CD14-positive monocyte (primary cell): ENCODE results near the gene MDFIC. TPM values are rescaled to one million over a fixed set of nuclear protein-coding genes. Genes with fewer than 3 reads are reported as not detected.

Experiments
- DNase-seq, 3 donors: peaks; one replicate each; pipeline ENCODE4 v3.0.0-alpha.2; 2011 to 2022
- H2AFZ ChIP-seq: 2 replicates; pipeline ENCODE4 v1.6.0; 2012; ENCODE audit warnings: mild to moderate bottlenecking, low read depth, low read length, inconsistent platforms; ENCODE audit not compliant: insufficient read depth, poor library complexity, severe bottlenecking
- H3K27ac ChIP-seq, 2 donors: 1 replicate in 1 of 2; 2 replicates in 1 of 2; pipeline ENCODE4 v1.5.1; 2012 to 2013; ENCODE audit warnings: low read length in 2 of 2, control low read depth in 1 of 2, inconsistent platforms in 1 of 2, low read depth in 1 of 2, mild to moderate bottlenecking in 1 of 2
- H3K27me3 ChIP-seq, 2 donors: one replicate each; pipeline versions ENCODE4 v1.6.0 to v1.6.1; 2011 to 2013; ENCODE audit warnings: low read length in 2 of 2; ENCODE audit not compliant: control insufficient read depth in 2 of 2, insufficient read depth in 2 of 2
- H3K36me3 ChIP-seq, 2 donors: replicated peaks in 1 of 2; 1 replicate in 1 of 2; 2 replicates in 1 of 2; pipeline versions ENCODE4 v1.5.1 to v1.6.1; 2012 to 2013; ENCODE audit warnings: low read length in 2 of 2, control low read depth in 1 of 2, inconsistent platforms in 1 of 2, mild to moderate bottlenecking in 1 of 2; ENCODE audit not compliant: insufficient read depth in 2 of 2, control insufficient read depth in 1 of 2
- H3K4me1 ChIP-seq, 2 donors: 1 replicate in 1 of 2; 2 replicates in 1 of 2; pipeline versions ENCODE4 v1.5.1 to v1.6.1; 2012 to 2013; ENCODE audit warnings: low read length in 2 of 2, control low read depth in 1 of 2, inconsistent platforms in 1 of 2, mild to moderate bottlenecking in 1 of 2, moderate library complexity in 1 of 2; ENCODE audit not compliant: insufficient read depth in 2 of 2, control insufficient read depth in 1 of 2
- H3K4me2 ChIP-seq: replicated peaks from 2 replicates; pipeline ENCODE3; 2012; ENCODE audit warnings: low read length, moderate library complexity, mild to moderate bottlenecking; ENCODE audit not compliant: poor library complexity, severe bottlenecking; ENCODE audit errors: extremely low read depth
- H3K4me3 ChIP-seq, 3 experiments: fragments of 200-600 bp in 1 of 3; sonication (generic) in 1 of 3; replicated peaks in 1 of 3; 1 replicate in 2 of 3; 2 replicates in 1 of 3; pipeline ENCODE4 v1.5.1; 2011 to 2013; ENCODE audit warnings: low read length in 3 of 3, mild to moderate bottlenecking in 3 of 3, control low read depth in 2 of 3, low read depth in 2 of 3, inconsistent platforms in 1 of 3, moderate library complexity in 1 of 3
- H3K79me2 ChIP-seq: 2 replicates; pipeline ENCODE4 v1.6.0; 2012; ENCODE audit warnings: mild to moderate bottlenecking, control low read depth, inconsistent platforms, low read length, moderate library complexity; ENCODE audit not compliant: insufficient read depth
- H3K9ac ChIP-seq: 2 replicates; pipeline ENCODE4 v1.6.0; 2017; ENCODE audit warnings: low read length, mild to moderate bottlenecking; ENCODE audit not compliant: insufficient read depth, poor library complexity, severe bottlenecking
- H3K9me3 ChIP-seq, 2 donors: replicated peaks in 1 of 2; 1 replicate in 1 of 2; 2 replicates in 1 of 2; pipeline versions ENCODE4 v1.5.1 to v1.6.1; 2012 to 2013; ENCODE audit warnings: low read length in 2 of 2, control low read depth in 1 of 2; ENCODE audit not compliant: control insufficient read depth in 1 of 2, insufficient read depth in 1 of 2
- H4K20me1 ChIP-seq: 2 replicates; pipeline ENCODE4 v1.6.0; 2012; ENCODE audit warnings: mild to moderate bottlenecking, low read length, control low read depth, moderate library complexity; ENCODE audit not compliant: insufficient read depth
- H3K27ac Mint-ChIP-seq, 7 donors: one replicate each; pipeline ENCODE4 v1.8.0; 2020; ENCODE audit warnings: mild to moderate bottlenecking in 7 of 7, mixed read lengths in 7 of 7, moderate library complexity in 6 of 7, inconsistent platforms in 2 of 7
- H3K27me3 Mint-ChIP-seq, 3 donors: one replicate each; pipeline ENCODE4 v1.8.0; 2021 to 2022; ENCODE audit warnings: low read depth in 3 of 3, mild to moderate bottlenecking in 3 of 3, mixed read lengths in 3 of 3, moderate library complexity in 3 of 3, inconsistent platforms in 1 of 3
- H3K36me3 Mint-ChIP-seq, 2 donors: one replicate each; pipeline ENCODE4 v1.8.0; 2020; ENCODE audit warnings: mixed read lengths in 2 of 2, inconsistent platforms in 1 of 2, mild to moderate bottlenecking in 1 of 2
- H3K4me1 Mint-ChIP-seq: one replicate; pipeline ENCODE4 v1.8.0; 2020; ENCODE audit warnings: mild to moderate bottlenecking, mixed read lengths
- H3K4me3 Mint-ChIP-seq, 2 donors: one replicate each; pipeline ENCODE4 v1.8.0; 2020; ENCODE audit warnings: mild to moderate bottlenecking in 2 of 2, mixed read lengths in 2 of 2, moderate library complexity in 1 of 2
- H3K9me3 Mint-ChIP-seq, 7 donors: one replicate each; pipeline ENCODE4 v1.8.0; 2020 to 2022; ENCODE audit warnings: mixed read lengths in 7 of 7, mild to moderate bottlenecking in 6 of 7, moderate library complexity in 6 of 7, inconsistent platforms in 2 of 7
- WGBS: methylation state at CpG from one replicate; pipeline ENCODE4 v1.1.5; 2013; ENCODE audit warnings: missing lambda C conversion rate; ENCODE audit not compliant: insufficient coverage; 5-methylcytosine and 5-hydroxymethylcytosine counted together
- intact Hi-C, 2 donors: fragments of 100-400 bp; cut with micrococcal nuclease; formaldehyde crosslinking; loops; one replicate each; pipeline versions ENCODE4 v1.15.0 to v1.15.1; 2023
- polyA plus RNA-seq, 3 donors: library from polyadenylated mRNA; depleted of rRNA in 1 of 3; unstranded in 2 of 3; stranded (reverse) in 1 of 3; fragments of 300-500 nt in 2 of 3; fragments of >200 nt in 1 of 3; fragmentation: Illumina TruSeq in 2 of 3; gene quantifications; 1 replicate in 2 of 3; 2 replicates in 1 of 3; pipeline ENCODE4 v1.2.3, GENCODE V29; 2012 to 2021
- TF ChIP-seq, protein P1 (sequence below): fragments of 200-600 bp; IDR thresholded peaks from one replicate; pipeline ENCODE4 v1.8.0; 2022; ENCODE audit warnings: antibody characterized with exemption, mild to moderate bottlenecking

MDFIC gene
- polyA plus RNA-seq, 3 donors: 13.0 to 30.0 (median 19.9) TPM

DNA sequence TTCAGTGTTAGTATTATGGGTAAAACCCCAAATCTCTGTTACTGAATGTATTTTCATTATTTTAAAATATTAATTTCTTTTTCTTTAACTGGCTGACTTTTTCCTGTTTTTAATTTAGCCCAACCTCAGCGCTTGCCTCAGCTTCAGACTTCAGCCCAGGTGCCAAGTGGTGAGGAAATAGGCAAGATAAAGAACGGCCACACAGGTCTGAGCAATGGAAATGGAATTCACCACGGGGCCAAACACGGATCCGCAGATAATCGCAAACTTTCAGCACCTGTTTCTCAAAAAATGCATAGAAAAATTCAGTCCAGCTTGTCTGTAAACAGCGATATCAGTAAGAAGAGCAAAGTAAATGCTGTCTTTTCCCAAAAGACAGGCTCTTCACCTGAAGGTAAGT is 57.5 kb downstream of the MDFIC start:
- no peak for DNase-seq
- no peaks in the 10 kb centered on the region for H3K9me3 ChIP-seq
- intact Hi-C loops: no loop called here
- H3K4me3 ChIP-seq: no peak overlapping the region
- no peak overlapping the region for H2AFZ ChIP-seq
- no peaks in the 10 kb centered on the region for H3K27me3 Mint-ChIP-seq
- H3K27me3 ChIP-seq: no peaks in the 10 kb centered on the region
- H3K36me3 Mint-ChIP-seq: peaks cover 25 to 35% of the 10 kb centered on the region in 2 donors
- H4K20me1 ChIP-seq: peaks cover 4% of the 10 kb centered on the region
- H3K27ac ChIP-seq: no peak overlapping the region
- H3K36me3 ChIP-seq: peaks cover 4 to 39% of the 10 kb centered on the region in 2 donors
- H3K9ac ChIP-seq: no peak overlapping the region
- WGBS: 31% methylated on average over 5 of the region's 7 CpGs
- H3K79me2 ChIP-seq: peaks cover 34% of the 10 kb centered on the region
- TF ChIP-seq, protein P1, sequence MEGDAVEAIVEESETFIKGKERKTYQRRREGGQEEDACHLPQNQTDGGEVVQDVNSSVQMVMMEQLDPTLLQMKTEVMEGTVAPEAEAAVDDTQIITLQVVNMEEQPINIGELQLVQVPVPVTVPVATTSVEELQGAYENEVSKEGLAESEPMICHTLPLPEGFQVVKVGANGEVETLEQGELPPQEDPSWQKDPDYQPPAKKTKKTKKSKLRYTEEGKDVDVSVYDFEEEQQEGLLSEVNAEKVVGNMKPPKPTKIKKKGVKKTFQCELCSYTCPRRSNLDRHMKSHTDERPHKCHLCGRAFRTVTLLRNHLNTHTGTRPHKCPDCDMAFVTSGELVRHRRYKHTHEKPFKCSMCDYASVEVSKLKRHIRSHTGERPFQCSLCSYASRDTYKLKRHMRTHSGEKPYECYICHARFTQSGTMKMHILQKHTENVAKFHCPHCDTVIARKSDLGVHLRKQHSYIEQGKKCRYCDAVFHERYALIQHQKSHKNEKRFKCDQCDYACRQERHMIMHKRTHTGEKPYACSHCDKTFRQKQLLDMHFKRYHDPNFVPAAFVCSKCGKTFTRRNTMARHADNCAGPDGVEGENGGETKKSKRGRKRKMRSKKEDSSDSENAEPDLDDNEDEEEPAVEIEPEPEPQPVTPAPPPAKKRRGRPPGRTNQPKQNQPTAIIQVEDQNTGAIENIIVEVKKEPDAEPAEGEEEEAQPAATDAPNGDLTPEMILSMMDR: no peak
- no peaks in the 10 kb centered on the region for H3K9me3 Mint-ChIP-seq
- H3K4me1 ChIP-seq: peaks cover 7 to 10% of the 10 kb centered on the region in 2 donors
- no peak overlapping the region for H3K4me2 ChIP-seq
- peaks cover 28% of the 10 kb centered on the region for H3K4me1 Mint-ChIP-seq
- peak overlapping the region in 2 of 7 donors; percentile 14 to 60 for H3K27ac Mint-ChIP-seq
- H3K4me3 Mint-ChIP-seq: no peak overlapping the region

DNA sequence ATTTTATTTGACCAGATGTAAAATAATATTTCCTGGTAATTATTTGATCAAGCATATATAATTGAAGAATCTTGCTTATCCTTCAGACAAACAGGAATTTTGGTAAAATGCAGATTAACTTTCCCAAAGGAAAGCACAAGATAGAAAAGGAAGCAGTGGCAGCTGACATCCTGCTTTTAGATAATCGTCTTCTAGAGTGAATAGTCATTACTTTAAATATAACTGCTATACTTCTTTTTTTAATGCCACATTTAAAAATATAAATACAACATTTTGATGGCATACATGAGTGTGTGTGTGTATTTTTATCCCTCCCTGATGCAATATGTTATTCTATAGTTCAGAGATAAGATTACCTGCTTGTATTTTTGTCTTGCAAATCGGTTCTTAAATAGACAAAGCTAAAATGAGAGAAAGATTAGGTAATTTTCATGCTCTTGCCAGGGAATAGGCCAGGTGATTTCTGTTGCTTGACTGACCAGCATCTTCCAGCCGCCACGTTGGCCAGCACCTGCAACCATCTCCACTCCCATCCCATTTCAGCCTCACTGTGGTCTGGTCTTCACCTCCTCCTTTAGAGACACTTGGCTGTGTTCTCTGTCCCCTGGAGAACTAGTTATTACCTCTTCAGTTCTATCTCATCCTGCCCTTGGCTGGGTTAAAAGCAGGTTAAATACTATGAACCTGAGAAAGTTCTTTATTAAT is 58.1 kb downstream of the MDFIC start:
- Histone ChIP-seq H3K27ac (no peak overlapping the region), H3K27me3 (no peaks in the 10 kb centered on the region), H3K9ac (no peak overlapping the region), H3K36me3 (peaks cover 4 to 39% of the 10 kb centered on the region in 2 donors), H2AFZ (no peak overlapping the region), H4K20me1 (peaks cover 4% of the 10 kb centered on the region), H3K4me3 (no peak overlapping the region), H3K4me1 (peaks cover 7 to 10% of the 10 kb centered on the region in 2 donors), H3K4me2 (no peak overlapping the region), H3K79me2 (peaks cover 30% of the 10 kb centered on the region), H3K9me3 (no peaks in the 10 kb centered on the region)
- Mint-ChIP-seq H3K27ac (peak overlapping the region in 1 of 7 donors; percentile 67), H3K27me3 (no peaks in the 10 kb centered on the region), H3K9me3 (no peaks in the 10 kb centered on the region), H3K36me3 (peaks cover 25 to 35% of the 10 kb centered on the region in 2 donors), H3K4me1 (peaks cover 25% of the 10 kb centered on the region), H3K4me3 (no peak overlapping the region)
- DNase-seq: no peak
- TF ChIP-seq, protein P1: no peak
- 75% methylated on average over 3 of the region's 4 CpGs for WGBS
- intact Hi-C loops: no loop called here
